22Rv1 (cell line): ENCODE data around the gene TBC1D32.
"Not testable (repeated sequence)": the region's sequence is repeated elsewhere in the genome, so short reads cannot be mapped to it uniquely, and the experiment has no call there.

ENCODE experiments used
- H3K27ac ChIP-seq: fragments of 450-650 bp; 2 replicates; pipeline ENCODE4 v1.5.1; 2017
- ZFX ChIP-seq: fragments of 450-650 bp; IDR thresholded peaks from 2 replicates; pipeline ENCODE4 v1.6.1; 2017; ENCODE audit warnings: antibody characterized with exemption, borderline replicate concordance
- TF ChIP-seq, protein P1 (sequence below): fragments of 450-650 bp; IDR thresholded peaks from 2 replicates; pipeline ENCODE4 v1.5.1; 2017; ENCODE audit warnings: mild to moderate bottlenecking

The TBC1D32 gene

DNA sequence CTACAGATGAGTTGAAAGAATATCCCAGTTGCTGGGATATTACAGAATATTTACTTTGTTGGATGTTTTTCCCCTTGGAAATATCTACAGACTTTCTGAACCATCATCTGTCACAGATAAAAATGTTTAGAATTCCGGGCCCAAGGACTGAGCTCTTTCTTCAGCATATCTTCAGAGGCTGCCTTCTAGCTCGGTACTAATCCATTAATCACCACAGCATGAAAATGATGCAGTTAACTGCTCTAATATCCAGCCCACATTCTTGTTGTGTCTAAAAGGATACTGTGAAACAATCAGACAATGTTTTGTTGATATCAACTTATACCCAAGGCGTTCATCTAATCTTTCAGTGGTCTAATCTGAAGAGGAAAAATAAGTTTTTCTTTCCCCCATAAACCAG lies 247.4 kb downstream of the TBC1D32 start:
- H3K27ac ChIP-seq, result no peak overlapping the region
- TF ChIP-seq ZFX, result no peak
- TF ChIP-seq, protein P1, sequence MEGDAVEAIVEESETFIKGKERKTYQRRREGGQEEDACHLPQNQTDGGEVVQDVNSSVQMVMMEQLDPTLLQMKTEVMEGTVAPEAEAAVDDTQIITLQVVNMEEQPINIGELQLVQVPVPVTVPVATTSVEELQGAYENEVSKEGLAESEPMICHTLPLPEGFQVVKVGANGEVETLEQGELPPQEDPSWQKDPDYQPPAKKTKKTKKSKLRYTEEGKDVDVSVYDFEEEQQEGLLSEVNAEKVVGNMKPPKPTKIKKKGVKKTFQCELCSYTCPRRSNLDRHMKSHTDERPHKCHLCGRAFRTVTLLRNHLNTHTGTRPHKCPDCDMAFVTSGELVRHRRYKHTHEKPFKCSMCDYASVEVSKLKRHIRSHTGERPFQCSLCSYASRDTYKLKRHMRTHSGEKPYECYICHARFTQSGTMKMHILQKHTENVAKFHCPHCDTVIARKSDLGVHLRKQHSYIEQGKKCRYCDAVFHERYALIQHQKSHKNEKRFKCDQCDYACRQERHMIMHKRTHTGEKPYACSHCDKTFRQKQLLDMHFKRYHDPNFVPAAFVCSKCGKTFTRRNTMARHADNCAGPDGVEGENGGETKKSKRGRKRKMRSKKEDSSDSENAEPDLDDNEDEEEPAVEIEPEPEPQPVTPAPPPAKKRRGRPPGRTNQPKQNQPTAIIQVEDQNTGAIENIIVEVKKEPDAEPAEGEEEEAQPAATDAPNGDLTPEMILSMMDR, result no peak

DNA sequence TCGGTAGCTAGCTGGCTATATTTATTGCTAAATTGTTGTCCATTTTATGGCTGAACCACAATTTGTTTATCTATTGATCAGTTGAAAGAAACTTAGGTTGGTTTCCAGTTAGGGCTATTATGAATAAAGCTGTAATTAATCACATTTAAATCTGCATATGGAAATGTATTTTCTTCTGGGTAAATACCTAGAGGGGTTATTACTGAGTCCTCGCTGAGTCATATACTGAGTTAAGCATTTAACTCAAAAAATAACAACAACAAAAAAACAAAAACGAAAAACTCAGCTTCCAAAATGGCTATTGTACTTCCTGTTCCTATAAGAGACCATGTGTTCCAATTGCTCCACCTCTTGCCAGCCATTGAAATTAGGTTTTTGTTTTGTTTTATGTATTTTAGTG lies 258.2 kb downstream of the TBC1D32 start:
- no peak overlapping the region for H3K27ac ChIP-seq
- TF ChIP-seq, protein P1, result no peak
- TF ChIP-seq ZFX, result no peak

DNA sequence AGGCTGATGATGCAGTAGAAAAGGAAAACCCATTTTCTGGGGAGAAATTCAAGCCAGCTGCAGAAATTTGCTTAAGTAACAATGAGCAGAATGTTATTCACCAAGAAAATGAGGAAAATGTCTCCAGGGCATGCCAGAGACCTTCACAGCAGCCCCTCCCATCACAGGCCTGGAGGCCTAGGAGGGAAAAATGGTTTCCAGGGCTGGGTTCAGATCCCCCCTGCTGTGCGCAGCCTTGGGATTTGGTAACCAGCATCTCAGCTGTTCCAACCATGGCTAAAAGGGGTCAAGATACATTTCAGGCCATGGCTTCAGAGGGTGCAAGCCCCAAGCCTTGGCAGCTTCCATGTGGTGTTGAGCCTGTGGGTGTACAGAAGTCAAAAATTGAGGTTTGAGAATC lies 265.5 kb downstream of the TBC1D32 start:
- not testable (repeated sequence) for H3K27ac ChIP-seq

DNA sequence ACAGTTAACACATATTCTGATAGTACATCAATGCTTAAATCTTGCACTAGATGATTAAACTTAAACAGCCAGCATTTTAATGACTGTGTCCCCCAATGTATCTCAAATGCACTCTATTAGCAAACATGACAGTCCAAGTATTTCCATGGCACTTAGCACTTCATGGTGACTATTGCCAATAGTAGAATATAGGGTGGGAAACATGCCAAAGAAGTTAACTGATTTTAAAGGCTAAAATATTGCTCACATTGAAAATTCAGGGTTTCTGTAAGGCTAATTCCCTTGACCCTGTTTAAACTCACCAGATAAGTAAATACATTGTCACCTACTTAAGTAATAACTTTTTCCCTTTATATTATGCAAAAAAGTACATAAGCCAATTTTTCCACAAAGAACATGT lies 266.9 kb downstream of the TBC1D32 start:
- H3K27ac ChIP-seq, result no peak overlapping the region
- no peak for TF ChIP-seq ZFX
- TF ChIP-seq, protein P1, result no peak

DNA sequence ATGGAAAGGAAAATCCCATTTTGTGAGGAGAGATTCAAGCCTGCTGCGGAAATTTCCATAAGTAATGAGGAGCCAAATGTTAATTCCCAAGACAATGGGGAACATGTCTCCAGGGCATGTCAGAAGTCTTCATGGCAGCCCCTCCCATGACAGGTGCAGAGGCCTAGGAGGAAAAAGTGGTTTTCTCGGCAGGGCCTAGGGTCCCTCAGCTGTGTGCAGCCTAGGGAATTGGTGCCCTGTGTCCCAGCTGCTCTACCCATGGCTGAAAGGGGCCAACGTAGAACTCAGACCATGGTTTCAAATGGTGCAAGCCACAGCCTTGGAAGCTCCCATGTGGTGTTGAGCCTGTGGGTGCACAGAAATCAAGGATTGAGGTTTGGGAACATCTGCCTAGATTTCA lies 269.9 kb downstream of the TBC1D32 start:
- no peak overlapping the region for H3K27ac ChIP-seq
- TF ChIP-seq, protein P1, result no peak
- no peak for TF ChIP-seq ZFX

DNA sequence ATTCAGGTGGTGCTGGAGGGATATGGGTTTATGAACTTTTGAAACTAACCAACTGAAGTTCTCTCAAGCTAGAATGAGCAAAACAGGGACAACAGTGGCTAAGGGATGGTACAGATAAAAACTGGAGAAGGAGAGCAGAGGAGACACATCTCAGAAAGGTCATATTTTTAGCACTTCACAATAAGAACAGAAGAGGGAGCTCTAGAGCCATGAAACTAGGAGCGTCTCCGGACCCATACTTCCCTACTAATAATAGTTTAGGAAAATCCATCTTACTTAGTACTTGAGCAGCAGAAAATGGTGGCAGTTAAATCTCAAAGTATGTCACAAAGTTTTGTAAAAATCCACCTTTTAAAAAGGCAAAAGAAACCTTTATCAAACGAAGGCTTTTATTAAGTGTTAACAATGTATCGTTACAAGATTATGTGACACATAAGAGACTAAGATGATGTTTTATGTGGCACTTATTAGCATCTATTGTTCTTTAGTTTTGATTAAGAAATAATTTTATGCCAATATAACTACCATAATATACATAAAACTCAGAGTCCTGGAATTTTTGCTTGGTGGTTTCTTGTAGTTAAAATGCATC lies 278.6 kb downstream of the TBC1D32 start:
- TF ChIP-seq ZFX, result no peak
- TF ChIP-seq, protein P1, result peak; percentile 82

DNA sequence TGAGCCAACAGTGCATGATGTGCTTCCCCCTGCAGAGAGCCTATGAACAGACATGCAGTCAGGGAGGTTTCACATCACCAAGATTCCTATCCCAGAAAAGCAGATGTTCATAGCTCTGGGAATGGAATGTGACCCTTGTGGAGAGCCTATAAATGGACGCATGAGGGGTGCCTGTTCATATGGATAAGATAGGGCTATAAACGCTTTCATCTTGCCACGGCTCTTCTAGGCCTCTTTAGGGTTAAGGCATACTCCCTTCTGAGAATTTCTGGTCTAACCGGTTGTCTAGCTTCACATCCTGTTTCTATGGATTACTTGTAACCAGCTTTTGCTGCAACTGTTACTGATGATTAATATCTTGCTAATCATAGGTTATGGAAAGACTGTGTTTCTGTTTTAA lies 285.7 kb downstream of the TBC1D32 start:
- not testable (repeated sequence) for H3K27ac ChIP-seq

More for the DNA sequence above, 278.6 kb downstream of the TBC1D32 start:
- no peak overlapping the region for H3K27ac ChIP-seq

DNA sequence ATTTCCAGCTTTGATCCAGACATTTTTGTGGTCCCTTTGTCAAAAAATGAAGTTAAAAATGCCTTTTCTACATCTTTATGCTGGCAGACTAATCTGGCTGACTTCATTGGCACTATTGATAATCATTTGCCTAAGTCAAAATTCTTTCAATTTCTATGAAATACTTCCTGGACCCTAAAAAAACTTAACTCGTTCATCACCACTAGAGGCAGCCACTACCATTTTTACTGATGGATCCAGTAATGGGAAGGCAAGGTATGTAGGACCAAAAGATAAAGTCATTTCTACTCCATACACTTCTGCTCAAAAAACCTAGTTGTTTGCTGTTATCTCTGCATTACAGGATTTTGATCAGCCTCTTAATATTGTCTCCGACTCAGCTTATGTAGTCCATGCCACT lies 289.4 kb downstream of the TBC1D32 start:
- H3K27ac ChIP-seq, result not testable (repeated sequence)

DNA sequence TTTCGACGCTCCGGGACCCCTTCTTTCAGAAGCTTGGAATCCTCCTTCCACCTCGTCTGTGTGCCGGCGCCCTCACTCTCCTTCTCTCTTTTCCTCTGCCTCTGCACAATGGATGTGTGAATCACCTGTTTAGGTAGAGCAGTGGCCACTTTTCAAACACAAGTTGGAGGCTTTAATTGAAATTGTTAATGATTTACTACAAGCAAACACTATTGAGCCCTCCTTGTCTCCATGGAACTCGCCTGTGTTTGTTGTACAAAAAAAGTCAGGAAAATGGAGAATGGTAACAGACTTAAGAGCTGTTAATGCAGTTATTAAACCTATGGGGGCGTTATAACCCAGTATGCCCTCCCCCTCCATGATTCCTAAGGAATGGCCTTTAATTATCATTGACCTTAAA lies 290.6 kb downstream of the TBC1D32 start:
- peak overlapping the region; percentile 59 for H3K27ac ChIP-seq

DNA sequence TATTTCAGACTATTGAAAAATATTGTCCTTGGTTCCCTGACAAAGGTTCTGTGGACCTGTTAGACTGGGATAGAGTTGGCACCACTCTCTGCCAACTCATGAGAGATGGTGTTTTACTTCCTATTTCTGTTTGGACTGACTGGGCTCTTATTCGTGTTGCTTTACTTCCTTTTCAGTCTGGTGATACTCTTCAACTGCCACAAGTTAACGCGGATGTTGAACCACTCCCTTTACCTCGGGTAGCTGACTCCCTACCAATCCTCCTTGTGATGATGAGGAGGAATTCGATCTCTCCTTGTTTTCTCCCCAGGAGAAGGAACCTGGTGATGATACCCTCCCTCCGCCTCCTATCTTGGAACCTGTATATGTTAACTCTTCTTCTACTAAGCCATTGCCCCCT lies 291.1 kb downstream of the TBC1D32 start:
- H3K27ac ChIP-seq, result peak overlapping the region; percentile 59
